Activated naive CD8-positive, alpha-beta T cell treated with anti-CD3 and anti-CD28 coated beads, Interleukin-2, amount 50 U/mL, for 16 hours (primary cell): ENCODE data around the gene LHFPL2.

Experiments used
- DNase-seq: peaks from one replicate; pipeline ENCODE4 v3.0.0-alpha.2; 2020; ENCODE audit warnings: low read depth, low spot score

The LHFPL2 gene

GRCh38 chr5:78597068-78597973 lies 51.3 kb downstream of the LHFPL2 start:
- no peak for DNase-seq

DNA sequence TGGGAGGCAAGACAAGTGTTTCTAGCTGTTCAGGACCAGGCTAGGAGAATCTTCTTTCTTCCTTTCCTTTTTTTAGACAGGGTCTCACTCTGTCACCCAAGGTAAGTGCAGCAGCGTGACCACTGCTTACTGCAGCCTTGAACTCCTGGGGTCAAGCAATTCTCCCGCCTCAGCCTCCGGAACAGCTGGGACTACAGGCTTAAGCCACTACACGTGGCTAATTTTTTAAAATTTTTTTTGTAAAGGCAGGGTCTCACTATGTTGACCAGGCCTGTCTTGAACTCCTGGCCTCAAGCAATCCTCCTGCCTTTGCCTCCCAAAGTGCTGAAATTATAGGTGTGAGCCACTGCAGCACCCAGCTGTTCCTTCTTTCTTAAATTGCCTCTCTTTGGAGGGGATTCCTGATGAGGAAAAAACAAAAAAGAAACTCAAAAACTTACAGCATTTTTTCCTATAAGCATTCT lies 53.1 kb downstream of the LHFPL2 start:
- DNase-seq = no peak

DNA sequence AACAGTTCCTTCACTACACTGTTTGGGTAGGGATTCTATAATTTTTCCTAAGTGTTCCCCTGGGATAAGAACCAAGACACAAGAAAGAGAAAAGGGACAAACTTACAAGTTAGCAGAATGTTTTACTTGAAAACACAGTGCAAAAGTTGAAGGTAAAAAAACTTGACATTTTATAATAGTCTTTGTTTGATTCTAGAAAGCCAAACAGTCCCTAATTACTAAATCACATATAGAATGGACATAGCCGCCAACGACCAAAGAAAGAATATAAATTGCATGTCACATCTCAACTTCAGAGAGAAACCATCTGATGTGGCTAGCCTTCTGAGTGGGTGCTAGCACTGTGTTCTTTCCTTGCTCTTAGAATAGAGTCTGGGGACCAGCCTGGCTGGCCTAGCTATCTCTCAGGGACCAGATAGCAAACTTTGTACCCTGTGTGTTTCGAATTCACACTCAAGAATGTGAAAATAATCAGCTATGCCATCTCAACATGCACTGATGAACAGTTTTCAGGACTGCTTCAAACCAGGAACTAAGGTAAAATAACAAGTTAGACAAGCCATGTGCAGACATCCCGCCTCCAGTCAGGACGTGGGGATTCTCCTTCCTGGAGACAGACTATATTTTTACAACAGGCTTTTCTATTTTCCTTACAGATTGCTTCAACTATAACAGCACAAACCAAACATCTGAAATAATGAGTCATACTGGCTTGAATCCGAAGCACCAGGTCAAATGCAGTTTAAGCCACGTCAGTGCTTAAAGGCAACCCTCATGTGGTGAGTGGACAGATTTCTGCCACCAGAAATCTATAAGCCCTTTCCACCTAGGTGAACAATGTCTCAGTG lies 53.7 kb downstream of the LHFPL2 start:
- DNase-seq = no peak

DNA sequence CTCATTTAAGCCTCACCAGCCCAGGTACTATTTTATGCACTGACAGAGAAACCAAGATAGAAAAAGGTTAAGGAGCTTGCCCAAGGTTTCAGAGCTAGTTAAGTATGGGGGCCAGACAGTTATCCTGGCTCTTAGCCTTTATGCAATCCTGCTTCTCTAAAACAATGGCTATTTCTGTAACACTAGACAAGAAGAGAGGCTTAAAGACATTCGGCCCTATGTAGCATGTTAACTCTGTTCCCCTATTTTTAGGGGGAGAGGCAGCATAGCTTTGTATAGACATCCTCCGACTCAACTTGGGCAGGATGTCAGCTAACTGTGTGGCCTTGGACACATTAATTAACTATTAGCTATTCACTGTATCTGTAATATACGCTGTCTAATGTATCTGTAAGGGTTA lies 54.6 kb downstream of the LHFPL2 start:
- no peak for DNase-seq

GRCh38 chr5:78593465-78593864 lies 55.1 kb downstream of the LHFPL2 start:
- no peak for DNase-seq

GRCh38 chr5:78592735-78593386 lies 55.7 kb downstream of the LHFPL2 start:
- no peak for DNase-seq

DNA sequence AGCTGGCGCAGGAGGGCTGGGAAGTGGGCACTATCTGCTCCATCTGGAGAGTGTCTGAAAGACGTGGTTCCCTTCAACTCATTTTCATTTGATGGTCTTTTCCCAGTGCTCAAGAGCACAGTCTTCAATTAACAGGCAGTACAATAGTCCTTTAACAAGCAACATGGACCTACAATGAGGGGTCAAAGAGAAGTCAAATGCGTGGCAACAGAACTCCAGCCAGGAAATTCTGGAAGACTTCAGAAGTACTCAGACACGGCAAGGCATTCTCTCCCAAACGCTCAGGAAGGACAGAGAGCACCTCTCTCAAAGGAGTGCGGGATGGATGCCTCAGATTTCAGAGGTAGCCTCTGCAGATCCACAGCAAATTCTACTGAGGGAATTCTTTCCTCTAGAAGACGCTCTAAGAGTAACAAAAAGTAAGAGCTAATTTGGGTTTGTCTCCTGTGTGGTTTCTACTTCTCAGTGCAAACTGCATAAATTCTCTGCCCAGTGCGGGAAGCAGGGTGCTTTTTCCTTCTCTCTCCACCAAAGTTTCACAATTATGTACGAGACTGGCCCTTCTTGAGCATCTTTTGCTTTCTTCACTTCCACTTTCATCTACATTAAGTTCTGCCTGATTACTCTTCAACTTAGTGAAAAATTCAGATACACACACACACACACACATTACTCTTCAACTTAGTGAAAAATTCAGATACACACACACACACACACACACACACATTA lies 56.4 kb downstream of the LHFPL2 start:
- DNase-seq = no peak

DNA sequence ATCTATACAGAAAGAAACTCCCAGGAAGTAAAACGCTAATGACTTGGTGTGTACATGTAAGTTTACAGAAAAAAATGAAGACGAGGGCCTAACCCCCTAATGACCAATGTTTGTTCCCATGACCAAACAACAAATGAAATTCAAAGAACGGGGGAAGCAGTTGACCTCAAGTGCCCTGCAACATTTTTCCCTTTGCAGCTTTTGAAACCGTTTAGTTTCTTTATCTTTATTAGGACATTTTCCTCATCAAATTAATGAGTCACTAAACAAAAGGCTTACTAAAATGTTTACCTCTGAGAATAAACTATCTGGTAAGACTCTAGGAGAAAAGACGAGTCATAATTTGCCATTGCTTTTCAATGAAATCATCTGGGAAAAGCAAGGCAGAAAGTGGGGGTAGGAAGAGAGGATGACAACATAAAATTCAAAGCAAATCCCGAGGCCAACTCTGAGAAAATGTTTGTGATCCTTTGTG lies 57.4 kb downstream of the LHFPL2 start:
- no peak for DNase-seq

- DNase-seq = no peak
Observed at GRCh38 chr5:78589923-78590322, 58.6 kb downstream of the LHFPL2 start.

- no peak for DNase-seq
Observed at GRCh38 chr5:78588507-78588906, 60.1 kb downstream of the LHFPL2 start.

GRCh38 chr5:78587775-78588291 lies 60.7 kb downstream of the LHFPL2 start:
- DNase-seq = no peak

DNA sequence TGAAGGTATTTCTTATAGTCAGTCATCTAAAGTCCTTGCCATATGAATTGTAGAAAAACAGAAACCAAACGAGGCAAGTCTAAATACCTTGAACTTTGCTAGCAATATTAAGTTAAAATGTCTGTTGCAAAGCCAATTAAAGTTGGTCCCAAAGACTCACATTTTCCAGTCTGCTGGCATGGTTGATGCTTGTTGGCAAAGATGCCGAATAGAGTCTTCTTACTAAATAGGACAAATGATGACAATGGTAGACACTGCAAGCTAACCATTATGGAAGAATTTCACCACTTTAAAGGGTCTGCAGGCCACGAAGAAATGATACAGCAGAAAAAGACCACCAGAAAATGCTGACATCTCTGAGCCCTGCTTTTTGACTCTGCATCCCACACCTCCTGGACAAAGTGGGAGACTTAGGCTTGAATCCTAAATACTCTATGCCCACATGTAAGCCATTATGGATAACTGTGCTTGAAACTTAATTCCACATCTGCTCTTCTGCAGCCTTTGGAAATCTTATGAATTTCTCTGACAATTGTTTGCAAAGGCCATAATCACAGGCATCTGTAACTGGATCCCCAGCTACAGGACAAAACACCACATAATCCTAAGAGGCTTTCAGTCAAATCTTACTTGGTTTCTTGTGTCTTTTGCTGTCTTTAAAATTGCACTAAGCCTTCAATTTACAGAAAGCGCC lies 61.3 kb downstream of the LHFPL2 start:
- no peak for DNase-seq

- DNase-seq = no peak
Observed at GRCh38 chr5:78586251-78586650, 62.3 kb downstream of the LHFPL2 start.

GRCh38 chr5:78578015-78578414 lies 70.6 kb downstream of the LHFPL2 start:
- DNase-seq = no peak

DNA sequence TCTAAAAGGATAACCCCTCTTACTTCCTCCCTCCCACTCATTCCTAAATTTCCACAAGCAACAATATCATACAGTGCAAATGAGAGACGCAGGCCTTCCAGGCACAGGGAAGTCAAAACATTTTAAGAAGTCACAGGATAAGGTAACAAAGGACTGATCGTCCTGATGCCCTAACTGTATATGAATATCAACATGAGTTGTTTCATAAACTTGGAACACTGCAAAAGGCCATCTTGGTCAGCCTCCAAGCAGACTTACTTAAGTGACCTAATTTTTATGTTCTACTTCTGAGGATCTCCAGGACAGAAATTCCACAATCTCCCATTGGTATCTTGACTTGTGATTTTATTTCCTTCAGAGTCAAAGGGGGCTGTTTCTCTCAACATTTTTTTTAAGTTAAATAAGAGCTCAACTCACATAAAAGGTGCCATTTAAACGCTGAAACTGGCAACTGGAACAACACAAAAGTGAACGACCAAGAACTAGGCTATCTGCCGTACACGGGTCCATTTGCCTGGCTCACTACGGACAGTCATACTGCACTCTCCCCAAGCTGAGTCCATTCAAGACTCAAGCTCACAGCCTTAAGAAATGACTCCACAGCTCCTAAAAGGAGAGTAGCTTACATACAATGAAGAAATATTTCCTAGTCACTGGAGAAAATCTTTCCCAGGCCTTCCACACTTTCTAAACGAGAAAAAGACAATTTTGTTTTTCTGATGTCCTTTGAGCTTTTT lies 71.3 kb downstream of the LHFPL2 start:
- DNase-seq = no peak

DNA sequence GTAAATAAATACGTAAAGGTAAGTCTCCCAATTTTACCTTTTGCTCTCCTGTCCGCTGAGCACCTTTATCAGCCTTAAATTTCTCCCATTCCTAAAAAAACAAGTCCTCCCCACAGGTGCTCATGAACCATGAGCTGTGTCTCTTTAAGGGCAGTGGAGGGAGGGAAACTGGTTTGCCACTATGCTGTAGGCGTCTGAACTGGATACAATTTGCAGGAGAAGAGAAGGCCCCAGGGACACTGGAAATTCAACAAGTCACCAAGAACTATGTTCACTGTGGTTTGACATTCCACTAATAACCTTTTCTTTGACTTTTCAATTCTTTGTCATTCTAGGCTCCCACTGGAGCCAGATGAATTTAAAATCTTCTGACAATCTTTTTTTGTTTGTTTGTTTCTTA lies 72.2 kb downstream of the LHFPL2 start:
- DNase-seq = no peak

DNA sequence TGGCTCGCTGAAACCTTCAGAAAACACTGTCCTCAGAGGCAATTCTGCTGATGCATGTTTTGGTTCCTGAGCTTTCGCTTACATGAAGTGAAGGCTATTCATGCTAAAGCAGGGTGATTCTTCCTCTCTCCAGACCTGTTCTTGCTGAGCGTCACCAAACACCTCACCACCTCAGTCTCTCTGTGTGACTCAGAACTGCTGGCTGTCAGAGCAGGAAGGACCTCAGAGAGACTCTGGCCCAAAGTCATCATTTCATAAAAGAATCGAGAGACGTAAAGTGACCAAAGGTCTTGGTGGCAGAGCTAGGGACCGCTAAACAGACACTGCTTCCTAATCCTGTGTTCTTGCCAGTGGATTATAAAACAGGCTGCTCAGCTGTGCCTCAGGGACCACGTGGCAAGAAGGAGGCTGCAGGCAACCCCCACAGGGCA lies 73.8 kb downstream of the LHFPL2 start:
- no peak for DNase-seq

- DNase-seq = no peak
Observed at GRCh38 chr5:78574131-78574673, 74.4 kb downstream of the LHFPL2 start.

DNA sequence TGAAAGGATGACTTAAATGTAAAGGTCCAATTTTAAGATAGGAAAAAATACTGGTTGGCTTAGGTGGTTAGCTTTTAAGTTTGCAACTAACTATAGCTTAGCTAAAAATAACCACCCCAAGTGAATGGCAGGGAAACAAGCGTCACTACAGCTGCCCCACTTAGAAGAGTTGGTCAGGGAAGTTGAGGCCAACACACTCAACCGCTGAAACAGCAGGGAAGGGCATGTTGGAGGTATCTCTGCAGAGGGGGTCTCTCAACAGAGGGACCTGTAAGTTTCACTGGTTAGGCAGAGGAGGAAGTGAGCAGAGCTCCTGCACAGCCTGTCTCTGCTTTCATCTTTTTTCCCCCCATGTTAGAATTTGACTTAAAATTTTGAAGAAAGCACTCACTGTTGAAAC lies 75.3 kb downstream of the LHFPL2 start:
- no peak for DNase-seq
